A172 (cell line): ENCODE data around the gene DCST1. TPM values are rescaled to one million over a fixed set of nuclear protein-coding genes. Genes with fewer than 3 reads are reported as not detected.

Experiments
- DNase-seq: peaks from one replicate; pipeline ENCODE4 v3.0.0-alpha.2; 2015; ENCODE audit warnings: low spot score
- total RNA-seq: library from RNA; depleted of rRNA; stranded (reverse); fragments of >200 nt; shearing (Covaris generic); gene quantifications from 2 replicates; pipeline ENCODE4 v1.2.3, GENCODE V29; 2014; rRNA removed

DCST1 gene
- total RNA-seq, 1 experiment from 2014 or later: not detected

DNA sequence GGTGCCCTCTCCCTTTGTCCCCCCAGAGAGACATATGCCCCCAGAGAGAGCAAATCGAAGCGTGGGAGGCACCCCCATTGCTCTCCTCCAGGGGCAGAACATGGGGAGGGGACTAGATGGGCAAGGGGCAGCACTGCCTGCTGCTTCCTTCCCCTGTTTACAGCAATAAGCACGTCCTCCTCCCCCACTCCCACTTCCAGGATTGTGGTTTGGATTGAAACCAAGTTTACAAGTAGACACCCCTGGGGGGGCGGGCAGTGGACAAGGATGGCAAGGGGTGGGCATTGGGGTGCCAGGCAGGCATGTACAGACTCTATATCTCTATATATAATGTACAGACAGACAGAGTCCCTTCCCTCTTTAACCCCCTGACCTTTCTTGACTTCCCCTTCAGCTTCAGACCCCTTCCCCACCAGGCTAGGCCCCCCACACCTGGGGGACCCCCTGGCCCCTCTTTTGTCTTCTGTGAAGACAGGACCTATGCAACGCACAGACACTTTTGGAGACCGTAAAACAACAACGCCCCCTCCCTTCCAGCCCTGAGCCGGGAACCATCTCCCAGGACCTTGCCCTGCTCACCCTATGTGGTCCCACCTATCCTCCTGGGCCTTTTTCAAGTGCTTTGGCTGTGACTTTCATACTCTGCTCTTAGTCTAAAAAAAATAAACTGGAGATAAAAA is 53.4 kb downstream of the DCST1 start:
- DNase-seq: no peak

DNA sequence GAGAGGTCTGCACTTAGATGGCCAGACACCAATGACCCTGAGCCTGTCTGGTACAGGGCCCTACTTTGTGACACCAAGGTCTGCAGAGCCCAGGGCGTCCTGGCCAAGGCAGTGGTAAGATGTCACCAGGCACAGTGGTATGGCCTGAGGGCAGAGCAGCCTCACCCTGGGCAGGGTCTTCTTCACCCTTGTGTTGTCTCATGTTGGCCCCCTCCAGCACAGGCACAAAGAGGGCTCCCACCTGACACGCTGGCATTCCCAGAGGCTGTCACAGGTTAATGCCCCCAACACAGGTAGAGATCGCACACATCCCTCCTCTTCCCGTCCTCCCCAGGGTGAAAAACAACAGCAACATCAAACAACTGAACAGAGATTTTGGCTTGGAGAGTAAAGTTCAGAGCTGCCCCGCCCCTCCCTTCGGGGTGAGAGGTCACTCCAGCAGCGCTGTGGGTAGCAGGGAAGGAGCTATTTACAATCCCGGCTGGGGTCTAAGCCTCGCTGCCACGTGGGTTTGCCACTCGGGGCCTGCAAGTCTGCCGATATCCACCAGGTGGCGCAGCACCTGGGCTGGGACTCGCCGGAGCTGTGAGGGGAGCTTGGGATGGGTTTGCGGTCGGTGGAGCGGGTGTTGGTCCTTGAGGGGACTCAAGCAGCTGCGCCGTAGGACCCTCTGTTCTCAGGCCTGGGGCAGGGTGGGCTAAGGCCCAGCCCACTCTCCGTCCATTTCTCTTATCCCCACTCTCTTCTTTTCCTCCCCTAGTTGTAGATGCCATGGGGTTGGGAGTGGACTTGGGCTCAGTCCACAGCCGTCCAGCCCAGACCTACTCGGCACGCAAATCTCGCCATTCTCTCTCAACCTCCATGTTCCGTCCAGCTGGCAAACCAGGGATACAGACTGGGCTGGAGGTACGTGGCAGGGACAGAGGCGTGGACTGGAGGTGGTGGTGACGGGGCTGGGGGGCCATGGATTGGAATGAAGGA is 57.7 kb downstream of the DCST1 start:
- peak; percentile 53 for DNase-seq

DNA sequence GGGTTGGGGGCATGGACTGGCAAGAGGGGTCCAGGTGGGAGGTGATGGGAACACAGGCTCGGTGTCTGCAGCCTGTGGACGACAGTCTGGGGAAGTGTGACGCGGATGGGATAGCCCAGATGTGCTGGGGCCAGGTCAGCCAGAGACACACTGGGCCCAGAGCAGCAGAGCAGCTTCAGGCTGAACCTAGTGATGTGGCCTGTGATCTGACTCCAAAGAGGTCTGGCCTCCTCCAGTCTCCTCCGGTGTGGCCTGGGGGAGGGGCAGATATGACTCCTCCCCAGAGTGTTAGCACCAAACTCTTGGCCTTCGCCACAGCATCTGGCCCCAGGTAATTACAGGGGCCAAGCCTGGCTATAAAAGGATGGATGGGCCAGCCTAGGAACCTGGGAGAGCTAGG is 58.5 kb downstream of the DCST1 start:
- DNase-seq: no peak

DNA sequence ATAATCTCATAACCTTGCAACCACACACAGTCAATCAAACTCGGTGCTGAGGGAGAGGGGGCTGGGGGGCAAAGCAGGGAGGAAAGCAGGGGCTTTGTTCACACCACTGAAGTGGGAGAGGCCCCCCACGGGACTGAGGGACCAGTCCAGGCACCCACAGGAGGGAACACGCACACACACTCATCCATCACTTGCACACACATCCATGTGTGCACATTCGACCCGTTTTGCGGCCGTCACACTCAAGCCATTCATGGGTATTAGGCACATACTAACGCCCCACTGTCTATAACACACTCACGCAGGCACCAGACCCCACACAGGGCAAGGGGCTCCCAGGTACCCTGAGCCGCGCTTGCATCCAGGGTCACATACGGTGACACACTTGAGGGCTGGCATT is 59.0 kb downstream of the DCST1 start:
- DNase-seq: no peak

DNA sequence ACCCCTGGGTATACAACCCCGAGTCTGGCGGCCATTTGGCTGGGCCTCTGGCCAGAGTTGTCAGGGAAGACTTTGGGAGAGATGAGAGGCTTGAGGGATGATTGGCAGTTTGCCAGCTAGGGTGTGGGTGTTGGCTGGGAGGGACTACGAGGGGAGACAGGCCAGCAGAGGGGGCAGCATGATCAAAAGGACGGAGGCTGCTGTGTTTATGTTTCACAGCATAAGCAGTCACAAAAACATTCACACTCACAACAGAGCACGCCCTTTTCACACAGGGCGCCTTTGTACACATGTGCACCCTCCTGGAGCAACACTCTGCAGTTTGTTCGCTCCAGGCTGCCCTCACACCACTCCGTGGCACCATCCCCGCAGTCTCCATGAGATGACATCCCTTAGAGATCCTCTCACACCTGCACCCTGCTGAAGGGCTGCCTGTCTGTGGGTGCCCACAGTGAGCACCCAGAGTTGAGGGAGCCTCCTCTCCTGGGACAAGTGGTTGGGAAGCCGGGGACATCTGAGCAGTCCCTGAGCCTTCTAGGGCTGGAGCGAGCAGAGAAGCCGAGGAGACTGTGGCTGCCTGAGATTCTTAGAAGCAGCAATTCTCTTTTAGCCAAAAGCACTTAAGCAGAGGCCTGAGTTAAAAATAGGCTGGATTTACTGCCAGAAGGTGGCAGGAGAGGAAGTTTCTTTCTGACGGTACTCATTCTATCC is 60.4 kb downstream of the DCST1 start:
- peak; percentile 67 for DNase-seq

DNA sequence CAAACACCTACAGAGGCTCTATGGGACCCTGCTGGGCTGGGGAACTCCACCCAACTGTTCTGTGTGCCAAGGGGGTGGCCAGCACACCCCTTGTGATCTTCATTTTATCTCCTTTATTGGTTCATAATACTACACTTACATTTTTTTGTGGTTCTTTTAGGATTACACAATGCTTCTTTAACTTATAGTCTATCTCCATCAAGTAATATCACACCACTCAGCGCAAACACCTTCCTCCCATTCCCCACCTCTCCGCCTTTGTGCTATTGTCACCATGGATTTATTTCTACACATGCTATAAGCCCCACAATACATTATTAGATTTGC is 61.0 kb downstream of the DCST1 start:
- DNase-seq: no peak

DNA sequence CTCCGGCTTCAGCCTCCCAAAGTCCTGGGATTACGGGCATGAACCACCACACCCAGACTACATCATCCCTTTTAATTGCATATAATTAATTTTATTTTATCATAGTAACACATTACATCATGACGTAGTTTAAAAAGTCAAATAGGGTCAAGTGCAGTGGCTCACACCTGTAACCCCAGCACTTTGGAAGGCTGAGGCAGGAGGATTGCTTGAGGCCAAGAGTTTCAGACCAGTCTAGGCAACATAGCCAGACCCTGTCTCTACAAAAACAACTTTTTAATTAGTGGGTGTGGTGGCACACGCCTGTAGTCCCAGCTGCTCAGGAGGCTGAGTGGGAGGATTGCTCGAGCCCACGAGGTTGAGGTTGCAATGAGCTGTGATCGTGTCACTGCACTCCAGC is 65.7 kb downstream of the DCST1 start:
- DNase-seq: no peak

Other genes with a start within 250 kb of the DCST1 start
- gene KCNN3, start 163.5 kb upstream of the DCST1 start, total RNA-seq: 0.10 and 0.36 TPM in 2 replicates
- 13.9 and 14.3 TPM in 2 replicates for gene PMVK, start 97.1 kb upstream of the DCST1 start, total RNA-seq
- 51.0 and 89.4 TPM in 2 replicates for gene PBXIP1, start 77.7 kb upstream of the DCST1 start, total RNA-seq
- 27.1 and 27.5 TPM in 2 replicates for gene PYGO2, start 72.0 kb upstream of the DCST1 start, total RNA-seq
- gene SHC1, start 63.1 kb upstream of the DCST1 start, total RNA-seq: 292 and 357 TPM in 2 replicates
- gene CKS1B, start 59.1 kb upstream of the DCST1 start, total RNA-seq: 312 and 369 TPM in 2 replicates
- 63.5 and 65.9 TPM in 2 replicates for gene FLAD1, start 50.5 kb upstream of the DCST1 start, total RNA-seq
- not detected in 2 replicates for gene LENEP, start 40.2 kb upstream of the DCST1 start, total RNA-seq
- gene ZBTB7B, start 31.0 kb upstream of the DCST1 start, total RNA-seq: 27.3 and 29.5 TPM in 2 replicates
- 0.90 TPM in 1 of 2 replicates, not detected in the other for gene DCST2, start within 50 bp of the DCST1 start, total RNA-seq
- gene ADAM15, start 17.5 kb downstream of the DCST1 start, total RNA-seq: 144 and 154 TPM in 2 replicates
- gene EFNA4, start 29.9 kb downstream of the DCST1 start, total RNA-seq: 20.3 and 21.7 TPM in 2 replicates
- gene EFNA3, start 45.0 kb downstream of the DCST1 start, total RNA-seq: 1.5 and 2.5 TPM in 2 replicates
- 17.0 and 17.9 TPM in 2 replicates for gene EFNA1, start 94.1 kb downstream of the DCST1 start, total RNA-seq
- 30.4 and 39.8 TPM in 2 replicates for gene SLC50A1, start 102.0 kb downstream of the DCST1 start, total RNA-seq
- 37.4 and 116 TPM in 2 replicates for gene DPM3, start 106.7 kb downstream of the DCST1 start, total RNA-seq
- gene KRTCAP2, start 139.5 kb downstream of the DCST1 start, total RNA-seq: 122 and 126 TPM in 2 replicates
- 1.1 and 3.4 TPM in 2 replicates for gene TRIM46, start 140.0 kb downstream of the DCST1 start, total RNA-seq
- 11.3 and 24.6 TPM in 2 replicates for gene THBS3, start 174.1 kb downstream of the DCST1 start, total RNA-seq
- 85.8 and 110 TPM in 2 replicates for gene MTX1, start 174.9 kb downstream of the DCST1 start, total RNA-seq
- gene ENTREP3, start 221.7 kb downstream of the DCST1 start, total RNA-seq: 10.7 and 11.4 TPM in 2 replicates
- gene SCAMP3, start 228.5 kb downstream of the DCST1 start, total RNA-seq: 136 and 169 TPM in 2 replicates
- gene CLK2, start 239.7 kb downstream of the DCST1 start, total RNA-seq: 13.9 and 21.6 TPM in 2 replicates
- 0.98 and 1.0 TPM in 2 replicates for gene HCN3, start 243.6 kb downstream of the DCST1 start, total RNA-seq